GM21528 (cell line): ENCODE results near the gene SPAG16.

Source experiments
- ATAC-seq: cut with Tn5 transposase; IDR thresholded peaks from one replicate; pipeline ENCODE4 v1.9.1; 2021; ENCODE audit warnings: mild to moderate bottlenecking, moderate library complexity; ENCODE audit not compliant: unreplicated experiment, low FRiP score

SPAG16 gene

DNA sequence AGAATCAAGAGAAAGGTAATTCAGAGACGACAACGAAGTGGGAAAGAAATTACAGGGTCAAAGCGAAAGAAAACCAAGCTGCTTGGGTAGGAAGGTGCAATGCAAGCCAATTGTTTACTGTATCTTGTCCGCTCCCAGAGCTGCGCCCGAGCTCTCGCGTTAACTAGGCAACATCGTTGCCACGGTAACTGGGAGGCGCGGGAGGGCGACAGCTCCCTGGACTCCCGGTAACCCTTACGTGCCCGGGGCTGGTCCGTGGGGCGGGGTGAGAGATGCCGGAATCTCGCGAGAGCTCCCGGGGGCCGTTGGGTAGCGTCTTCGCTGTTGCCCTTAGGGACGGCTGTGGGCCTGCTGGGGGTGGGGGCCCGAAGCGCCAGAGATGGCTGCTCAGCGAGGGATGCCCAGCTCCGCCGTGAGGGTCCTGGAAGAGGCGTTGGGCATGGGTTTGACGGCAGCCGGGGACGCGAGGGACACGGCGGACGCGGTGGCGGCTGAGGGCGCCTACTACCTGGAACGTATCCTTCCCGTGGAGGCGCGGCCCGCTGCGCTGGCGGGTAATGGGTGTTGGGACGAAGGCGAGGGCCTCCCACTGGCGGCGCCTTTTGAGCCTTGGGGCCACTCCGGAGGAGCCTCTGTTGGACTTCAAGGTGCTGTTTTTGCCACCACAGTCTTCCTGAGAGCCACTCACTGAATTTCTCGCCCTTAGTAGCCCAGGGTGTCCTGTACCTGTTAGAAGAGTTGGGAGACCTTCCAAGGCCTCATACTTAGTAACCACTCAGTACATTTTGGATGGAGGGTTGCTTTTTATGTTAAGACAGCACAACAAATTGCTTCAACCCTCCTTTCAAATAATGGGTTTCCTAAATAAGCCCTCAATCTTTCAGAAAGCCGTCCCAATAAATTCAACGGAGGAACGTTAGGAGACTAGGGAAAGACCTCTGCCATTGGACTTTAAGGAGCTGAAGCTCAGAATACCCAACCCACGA, at the start of gene SPAG16:
Gene SPAG16 (plus strand): TSS at position 360 of the 986 bp plus-strand sequence.
- peak; percentile 100 for ATAC-seq

DNA sequence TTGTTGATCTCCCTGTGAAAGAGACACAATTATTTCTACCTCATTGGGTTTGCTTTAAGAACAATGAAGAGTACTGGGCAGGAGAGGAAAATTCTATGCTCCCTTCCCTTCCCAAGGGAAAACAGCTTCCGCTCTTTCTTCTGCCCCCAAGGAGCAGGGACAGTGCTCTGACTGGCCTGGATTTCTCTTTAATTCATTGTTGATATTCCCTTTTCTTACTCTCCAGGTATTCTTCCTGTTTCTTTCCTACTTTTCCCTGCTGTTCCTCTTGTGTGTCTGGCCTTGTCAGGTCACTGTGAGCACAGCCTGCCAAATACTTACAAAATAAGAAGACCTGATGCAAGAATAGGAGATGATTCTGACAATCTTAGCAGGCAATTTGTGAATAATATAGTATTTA, 49.6 kb upstream of the SPAG16 start:
- no peak for ATAC-seq

DNA sequence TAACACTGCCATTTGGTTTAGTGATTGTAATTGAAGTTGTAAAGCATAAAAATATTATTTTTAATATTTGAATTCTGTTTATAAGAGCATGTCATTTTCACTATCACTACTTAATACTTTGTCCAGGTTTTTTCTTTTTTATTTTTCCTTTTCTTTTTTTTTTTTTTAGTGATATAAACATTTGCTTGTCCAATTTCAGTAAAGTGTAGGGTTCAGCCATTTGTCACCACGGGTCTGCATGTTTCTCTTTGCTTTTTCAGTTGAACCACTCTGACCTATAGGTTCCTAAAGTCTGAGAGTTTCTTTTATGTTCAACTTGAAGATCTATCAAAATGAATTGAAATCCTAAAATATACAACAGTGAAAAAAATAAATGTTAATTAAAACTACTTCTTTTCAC, 48.5 kb upstream of the SPAG16 start:
- ATAC-seq = no peak

DNA sequence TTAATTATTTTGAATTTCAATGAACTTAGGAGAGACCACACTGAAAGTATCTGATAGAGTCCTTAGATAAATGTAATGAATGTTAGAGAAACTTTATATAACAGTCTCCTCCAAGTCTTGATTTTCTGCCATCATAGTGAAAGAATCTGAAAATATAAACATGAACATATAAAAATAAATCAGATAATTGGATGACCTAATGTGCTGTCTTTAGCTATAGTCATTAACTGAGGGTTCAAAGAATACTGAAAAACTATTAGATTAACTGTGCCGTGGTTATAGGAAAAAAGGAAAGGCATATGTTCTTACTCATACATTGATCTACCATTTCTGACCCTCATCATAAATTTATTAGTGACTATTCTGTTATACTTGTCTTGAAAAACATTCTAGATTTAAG, 47.0 kb upstream of the SPAG16 start:
- ATAC-seq = no peak

DNA sequence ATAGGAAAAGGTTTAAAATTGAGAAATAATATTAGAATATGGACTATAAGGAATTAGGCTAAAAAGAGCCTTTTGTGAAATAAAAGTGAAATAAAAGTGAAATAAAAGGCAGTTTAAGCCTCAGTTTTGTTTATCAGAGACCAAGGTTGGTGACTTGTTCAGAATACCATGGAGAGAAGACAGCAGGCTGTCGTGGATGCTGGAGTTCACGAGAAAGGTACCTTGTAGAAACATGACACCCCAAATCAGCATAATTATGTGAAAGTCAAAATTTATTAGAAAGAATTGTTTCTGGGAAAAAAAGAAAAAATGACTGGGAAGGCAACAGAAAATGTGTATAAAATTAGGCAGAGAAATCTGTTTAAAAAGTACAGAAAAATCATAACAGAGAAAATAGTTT, 46.5 kb upstream of the SPAG16 start:
- ATAC-seq = no peak

DNA sequence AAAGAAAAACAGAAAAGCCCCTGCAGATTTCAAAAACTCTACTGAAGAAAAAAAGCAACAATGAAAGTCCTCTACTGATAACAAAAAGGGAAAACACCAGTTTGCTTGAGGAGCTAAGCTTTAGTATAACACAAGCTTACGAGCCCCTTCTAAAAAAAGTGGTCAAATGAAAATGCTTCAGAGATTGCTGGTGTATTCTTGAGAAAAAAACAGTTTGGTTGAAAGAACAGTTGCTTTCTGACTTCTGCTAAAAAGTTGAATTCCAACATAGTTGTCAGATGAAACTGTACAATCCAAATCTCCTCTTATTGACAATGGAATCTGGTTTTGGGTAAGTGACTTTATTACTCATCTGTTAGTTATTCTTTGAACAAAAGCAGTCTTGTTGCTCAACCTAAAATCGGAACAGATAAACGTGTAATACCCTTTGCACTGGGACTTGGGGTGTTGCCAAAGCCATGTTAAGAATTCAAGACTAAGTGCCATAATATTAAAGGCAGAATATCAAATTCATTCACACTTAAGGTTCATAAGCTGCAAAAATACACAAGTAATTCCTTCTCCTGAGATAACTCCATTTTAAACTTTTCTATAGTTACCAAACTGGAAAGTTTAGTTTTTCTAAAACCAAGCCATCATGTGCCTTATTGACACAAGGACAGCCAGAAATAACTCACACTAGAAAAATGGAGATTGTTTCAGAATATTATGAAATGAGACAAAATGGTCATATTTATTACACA, 45.3 kb upstream of the SPAG16 start:
- ATAC-seq = peak; percentile 40

DNA sequence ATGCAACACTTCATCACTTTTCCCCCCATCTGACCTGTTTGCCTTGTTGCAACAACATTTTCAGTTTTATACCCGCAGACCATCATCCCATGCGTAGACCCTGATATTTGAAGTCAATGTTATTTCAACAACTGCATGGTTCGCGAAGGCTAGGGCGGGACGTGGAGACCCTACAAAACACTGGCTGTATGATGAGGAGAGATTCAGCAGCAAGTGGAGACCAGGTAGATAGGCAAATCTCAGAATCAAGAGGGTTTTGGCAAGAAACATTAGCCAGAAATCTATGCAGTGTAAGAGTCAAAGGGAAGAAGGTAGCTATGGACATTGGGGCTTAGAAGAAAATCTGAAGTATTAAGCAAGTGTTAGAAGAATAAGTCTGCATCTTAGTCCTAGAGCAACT, 42.4 kb upstream of the SPAG16 start:
- no peak for ATAC-seq

DNA sequence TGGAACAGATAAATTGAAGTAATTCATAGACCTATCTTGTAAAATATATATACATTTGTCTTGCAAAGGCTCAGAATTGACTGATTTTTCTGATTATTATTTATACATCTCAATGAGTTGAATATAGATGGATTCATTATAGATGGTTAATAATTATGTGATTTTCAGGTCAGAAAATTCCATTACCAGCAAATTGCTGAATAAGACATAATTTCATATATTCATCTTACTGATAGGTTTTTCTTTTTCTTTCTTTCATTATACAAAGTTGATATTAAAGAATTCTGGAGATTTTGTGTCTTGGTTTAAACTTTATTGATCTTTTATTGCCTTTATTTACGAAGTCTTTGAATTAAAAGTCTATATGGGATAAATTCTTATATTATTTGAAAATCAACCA, 41.6 kb upstream of the SPAG16 start:
- no peak for ATAC-seq

DNA sequence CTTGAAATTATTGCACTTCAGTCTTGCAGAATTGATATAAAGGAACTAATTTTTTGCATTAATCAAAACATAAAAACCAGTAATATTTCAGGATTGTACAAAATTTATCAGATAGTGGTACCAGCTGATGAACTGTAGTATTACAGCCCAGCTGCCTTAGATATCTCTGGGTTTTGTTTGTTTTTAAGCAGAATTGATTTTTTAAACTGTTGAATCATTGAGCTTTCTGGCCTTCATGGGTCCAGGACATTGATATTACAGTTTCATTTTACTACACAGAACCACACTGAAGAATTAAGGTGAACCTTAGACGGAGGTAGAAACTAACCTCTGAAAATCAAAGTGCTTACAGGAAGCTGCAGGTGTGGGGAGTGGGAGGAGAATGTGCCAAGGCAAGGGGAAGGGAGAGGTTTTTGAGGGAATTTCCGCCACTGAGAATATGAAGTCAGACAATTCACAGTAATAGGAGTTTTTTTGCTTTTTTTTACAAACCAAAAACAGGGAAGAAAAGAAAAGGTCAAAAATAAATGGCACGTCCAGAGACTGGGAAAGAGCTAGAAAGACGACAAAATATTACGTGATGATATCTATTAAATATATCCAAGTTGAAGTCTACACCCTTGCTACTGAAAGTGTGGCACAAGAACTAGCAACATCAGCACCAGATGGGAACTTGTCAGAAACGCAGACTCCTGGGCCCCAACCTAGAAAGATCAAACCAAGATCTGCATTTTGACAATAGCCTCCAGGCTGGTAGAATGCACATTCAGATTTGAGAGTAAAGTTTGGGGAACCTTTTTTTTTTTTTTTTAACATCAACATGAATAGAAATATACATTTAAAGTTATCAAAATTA, 40.8 kb upstream of the SPAG16 start:
- ATAC-seq = peak; percentile 39

DNA sequence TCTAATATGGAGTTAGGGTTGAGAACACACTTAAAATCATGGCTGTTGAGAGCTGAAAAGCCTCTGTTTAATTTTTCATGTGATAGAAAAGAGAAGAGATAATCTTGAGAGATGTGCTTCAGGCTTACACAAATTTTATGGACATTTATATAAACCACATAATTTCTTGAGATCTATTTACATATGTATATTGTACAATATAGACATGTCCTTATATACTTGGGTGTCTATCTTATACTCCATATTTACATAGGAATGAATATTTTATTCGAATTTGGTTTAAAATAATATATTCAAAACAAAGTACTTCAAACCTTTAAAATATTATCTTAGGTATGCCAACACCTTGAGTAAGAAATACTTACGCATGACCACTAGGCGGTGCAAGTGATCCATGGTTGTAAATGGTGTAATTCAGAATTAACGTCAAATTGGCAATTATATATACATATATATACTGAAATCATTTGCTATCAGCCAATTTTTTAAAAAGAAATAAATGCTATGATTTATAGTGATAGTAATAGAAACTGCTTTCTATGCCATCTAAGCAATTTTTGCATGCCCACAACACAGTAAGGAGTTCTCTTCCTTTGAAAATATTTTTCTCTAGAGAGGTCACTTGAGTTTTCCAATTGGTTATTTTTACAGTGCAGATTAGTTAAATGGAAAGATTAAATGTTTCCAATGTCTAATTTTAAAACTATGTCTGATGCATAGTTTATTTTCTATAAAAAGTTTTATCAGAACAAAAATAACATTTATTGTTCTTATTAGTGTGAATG, 37.6 kb upstream of the SPAG16 start:
- no peak for ATAC-seq

DNA sequence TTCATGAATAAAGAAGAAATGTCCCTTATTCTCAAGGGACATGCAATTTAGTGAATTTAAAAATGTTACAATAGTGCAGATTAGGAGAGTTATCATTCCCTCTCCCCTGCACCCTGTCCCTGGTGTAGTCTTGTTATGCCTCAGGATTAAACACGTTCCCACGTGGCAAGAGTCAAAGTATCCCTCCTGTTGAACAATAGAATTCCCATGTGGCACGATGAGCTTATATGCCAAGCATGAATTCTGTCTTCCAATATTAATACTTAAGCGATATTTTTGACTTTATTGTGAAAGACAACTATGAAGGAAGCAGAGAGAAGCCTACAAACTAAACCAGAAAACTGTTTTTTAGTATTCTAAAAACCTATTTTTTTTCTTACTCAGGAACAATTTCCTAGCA, 36.7 kb upstream of the SPAG16 start:
- ATAC-seq = no peak

DNA sequence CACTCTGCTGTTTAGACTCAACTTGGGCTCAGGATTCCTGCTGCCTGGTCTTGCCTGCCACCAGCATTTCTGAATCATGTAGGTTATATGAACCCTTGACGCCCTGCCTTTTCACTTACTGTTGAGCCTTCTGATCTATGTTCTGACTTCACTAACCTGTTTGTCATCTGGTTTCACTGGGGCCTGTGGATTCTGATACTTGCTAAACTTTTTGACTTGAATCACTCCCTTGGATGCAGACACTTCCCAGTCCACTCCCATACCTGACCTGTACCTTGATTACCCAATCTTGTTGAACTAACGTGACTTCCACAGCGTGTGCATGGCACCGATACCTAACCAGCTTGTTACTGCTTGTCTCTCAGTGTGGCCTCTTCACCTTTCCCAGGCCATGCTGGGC, 35.6 kb upstream of the SPAG16 start:
- ATAC-seq = no peak

DNA sequence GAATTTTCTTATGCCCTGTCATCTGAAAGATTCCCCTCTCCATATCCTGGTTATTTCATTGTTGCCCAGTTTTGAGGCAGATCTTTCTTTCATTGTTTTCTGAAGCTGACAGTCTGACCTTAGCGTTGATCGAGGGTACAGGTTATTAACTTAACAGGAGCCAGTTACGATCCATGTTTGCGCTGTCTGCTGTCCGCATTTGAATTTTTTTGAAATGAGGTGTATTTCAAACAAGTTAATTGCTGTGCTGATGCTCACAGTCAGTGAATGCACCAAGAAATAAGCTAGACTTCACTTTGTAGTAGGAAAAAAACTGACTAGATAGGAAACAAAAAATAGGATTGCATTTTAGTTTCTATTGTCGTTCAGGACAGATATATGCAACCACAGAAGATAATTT, 34.8 kb upstream of the SPAG16 start:
- no peak for ATAC-seq

DNA sequence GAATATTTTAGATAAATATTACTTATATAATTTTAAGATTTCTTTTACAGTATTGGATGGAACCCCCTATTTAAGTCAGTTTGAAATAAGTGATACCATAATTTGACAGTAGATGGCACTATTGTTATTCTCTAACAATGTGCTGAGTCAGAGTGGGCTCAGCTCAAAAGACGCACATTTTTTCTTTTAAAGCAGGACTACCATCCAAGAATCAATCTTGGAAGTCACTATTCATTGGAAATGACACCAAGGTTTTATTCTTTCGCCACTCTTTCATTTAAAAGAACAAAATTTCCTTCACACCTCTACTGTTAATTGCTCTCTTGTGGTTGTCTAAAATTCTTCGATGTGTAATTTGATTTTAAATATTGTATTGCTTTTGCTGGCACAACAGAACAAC, 32.6 kb upstream of the SPAG16 start:
- ATAC-seq = peak; percentile 76

DNA sequence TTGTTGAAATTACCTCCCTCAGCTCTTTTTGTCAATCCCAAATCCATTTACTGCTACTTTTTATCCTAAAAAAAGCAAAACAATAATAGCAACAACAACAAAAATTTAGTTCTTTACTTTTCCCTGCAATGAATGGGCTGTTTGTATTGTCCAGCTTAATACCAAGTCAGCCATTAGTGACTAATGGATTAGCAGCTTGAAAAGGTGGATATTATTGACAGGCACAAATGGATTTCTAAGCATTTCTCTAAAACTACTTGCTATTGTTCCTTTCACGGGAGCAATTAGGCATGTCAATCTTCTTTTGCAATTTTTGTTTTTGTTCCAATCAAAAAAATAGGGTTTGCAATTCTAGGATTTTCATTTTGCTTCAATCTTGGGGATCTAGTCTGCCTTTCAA, 32.1 kb upstream of the SPAG16 start:
- no peak for ATAC-seq

DNA sequence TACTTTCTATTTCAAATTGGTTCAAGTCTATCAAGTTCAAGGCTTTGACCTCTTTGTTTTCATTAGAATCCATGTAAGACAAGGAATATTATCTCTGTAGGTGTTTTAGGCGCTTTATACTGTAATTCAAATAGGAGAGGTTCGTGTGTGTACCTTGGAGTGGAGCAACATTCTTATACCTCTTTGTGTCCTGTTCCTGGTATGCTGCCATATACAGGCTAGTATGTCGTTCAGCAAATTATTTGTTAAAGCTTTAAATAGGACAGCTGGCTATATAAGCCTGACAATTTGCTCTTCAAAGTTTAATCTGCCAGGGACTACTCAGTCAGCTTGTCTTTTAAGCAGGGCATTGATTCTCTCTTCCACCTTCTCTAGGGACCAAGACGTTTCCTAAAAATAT, 31.1 kb upstream of the SPAG16 start:
- ATAC-seq = no peak

DNA sequence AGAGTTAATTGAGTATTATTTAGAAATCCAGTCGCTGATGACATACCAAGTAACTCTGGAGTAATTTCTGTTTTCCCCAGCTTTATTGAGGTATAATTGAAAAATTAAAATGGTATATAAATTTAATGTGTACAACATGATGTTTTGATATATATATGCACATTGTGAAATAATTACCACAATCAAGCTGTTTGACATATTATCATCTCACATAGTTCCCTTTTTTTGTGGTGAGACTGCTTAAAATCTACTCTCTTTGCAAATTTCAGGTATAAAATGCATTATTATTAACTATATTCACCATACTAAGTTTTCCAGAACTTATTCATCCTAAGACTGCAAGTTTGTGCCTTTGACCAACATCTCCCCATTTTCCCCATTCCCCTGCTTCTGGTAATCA, 25.0 kb upstream of the SPAG16 start:
- ATAC-seq = no peak

DNA sequence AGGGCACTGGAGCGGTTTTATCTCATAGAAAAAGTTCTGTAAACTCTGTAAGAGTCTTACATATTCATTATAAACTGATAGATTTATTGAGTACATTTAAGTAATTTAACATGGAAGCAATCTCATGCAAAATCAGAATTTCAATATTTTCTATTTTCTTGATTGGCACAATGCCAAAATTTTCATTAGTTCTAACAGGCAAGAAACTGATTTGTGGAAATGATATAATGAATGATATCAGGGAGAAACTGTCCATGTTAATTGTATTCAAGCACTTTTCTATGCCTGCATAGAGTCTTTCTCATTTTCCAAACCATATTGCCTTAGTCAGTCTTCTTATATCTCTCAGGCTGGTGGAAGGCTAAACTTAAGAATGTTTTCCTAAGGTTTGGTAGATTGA, 23.0 kb upstream of the SPAG16 start:
- ATAC-seq = no peak

DNA sequence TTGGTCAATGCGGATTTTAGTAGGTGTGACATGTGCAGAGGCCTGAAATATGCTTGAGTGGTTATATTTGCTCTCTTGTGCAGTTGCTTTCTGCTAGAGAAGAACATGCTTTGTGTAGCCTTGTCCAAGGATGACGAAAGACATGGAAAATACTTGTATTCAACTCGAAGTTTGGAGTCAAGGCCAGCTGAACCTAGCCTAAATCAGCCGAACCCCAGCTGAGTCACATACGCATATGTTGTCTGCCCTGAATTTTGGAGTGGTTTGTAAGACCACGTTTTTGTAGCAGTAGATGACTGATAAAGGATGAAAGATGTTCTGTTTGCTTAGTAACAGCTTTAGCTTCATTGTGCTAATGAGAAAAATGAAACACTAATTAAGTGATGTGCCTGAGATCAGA, 22.5 kb upstream of the SPAG16 start:
- no peak for ATAC-seq

DNA sequence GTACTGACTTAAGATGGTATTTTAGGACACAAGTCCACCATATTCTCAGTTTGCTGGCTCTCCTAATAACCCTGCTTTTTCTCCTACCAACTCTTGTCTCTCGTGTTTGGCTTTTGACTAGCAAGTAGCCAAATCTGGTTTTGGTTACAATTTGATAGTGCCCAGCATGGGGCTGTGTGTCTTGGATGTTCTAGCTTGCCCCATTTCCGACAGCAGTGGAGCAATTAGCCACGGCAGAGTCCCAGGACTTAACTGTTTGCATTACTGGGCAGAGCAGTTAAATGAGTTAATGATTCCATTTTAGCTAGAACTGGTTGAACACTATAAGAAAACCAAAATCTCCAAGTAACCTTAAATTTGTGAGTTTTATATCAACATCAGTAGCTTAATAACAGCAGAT, 18.6 kb upstream of the SPAG16 start:
- ATAC-seq = no peak
